ENCODE data around the gene AK5. TPM values are rescaled to one million over a fixed set of nuclear protein-coding genes. Genes with fewer than 3 reads are reported as not detected.

The AK5 gene
- polyA plus RNA-seq, 3 donors: 2.6 to 5.2 (median 2.7) TPM

DNA sequence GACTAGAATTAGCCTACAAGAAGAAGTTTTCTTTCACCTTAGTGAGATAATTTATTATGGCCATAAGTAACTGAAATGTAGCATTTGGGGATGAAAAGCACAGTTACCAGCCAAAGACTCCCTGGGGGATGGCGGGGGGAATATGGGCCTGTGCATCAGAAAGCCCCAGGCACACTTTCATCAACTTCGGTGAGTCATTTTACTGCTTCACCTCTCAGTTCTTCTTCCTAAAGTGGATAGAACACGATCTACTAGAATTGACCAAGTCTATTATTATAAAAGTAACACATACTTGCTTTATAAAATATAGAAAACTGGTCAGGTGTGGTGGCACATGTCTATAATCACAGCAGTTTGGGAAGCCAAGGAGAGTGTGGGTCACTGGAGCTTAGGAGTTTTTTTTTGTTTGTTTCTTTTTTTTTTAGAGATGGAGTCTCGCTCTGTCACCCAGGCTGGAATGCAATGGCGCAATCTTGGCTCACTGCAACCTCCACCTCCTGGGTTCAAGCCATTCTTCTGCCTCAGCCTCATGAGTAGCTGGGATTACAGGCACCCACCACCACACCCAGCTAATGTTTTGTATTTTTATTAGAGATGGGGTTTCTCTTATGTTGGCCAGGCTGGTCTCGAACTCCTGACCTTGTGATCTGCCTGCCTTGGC, 258.8 kb downstream of the AK5 start:
- no peak for DNase-seq

DNA sequence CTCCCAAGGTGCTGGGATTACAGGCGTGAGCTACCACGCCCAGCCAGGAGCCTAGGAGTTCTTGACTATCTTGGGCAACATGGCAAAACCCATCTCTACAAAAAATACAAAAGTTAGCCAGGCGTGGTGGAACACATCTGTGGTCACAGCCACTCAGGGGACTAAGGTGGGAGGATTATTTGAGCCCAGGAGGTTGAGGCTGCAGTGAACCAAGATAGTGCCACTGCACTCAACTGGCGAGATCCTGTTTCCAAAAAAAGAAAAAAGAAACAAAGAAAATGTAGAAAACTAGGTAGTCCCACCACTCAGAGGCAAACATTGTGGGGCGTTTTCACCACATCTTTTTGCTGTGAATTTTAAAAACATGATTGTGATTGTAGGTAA, 259.3 kb downstream of the AK5 start:
- DNase-seq: no peak

DNA sequence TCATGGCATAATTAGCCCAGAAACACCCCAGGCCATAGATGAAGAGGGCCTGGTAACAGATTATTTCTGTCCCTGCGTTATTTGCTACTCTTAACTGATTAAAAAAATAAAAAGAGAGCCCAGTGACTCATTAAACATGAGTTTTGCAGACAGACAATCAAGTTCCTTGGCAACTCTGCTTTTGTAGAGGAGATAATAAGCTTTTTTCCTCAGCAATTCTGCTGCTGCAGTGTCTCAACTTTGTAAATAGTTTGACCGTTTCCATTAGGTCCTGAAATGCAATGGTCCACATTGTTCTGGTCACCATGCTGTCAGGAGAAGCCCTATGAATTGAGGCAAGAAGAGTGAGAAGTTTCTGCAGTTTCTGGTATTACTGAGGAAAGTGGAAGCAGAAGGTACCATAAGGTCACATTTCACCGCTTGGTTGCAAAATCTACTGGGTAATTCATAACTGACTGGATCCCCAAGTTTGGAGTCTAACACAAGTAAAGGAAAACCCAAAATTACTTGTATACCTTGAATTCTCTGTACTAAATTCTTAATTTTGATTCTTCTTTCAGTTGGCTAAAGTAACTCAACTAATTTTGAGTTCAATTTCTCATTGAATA, 261.1 kb downstream of the AK5 start:
- DNase-seq: no peak

DNA sequence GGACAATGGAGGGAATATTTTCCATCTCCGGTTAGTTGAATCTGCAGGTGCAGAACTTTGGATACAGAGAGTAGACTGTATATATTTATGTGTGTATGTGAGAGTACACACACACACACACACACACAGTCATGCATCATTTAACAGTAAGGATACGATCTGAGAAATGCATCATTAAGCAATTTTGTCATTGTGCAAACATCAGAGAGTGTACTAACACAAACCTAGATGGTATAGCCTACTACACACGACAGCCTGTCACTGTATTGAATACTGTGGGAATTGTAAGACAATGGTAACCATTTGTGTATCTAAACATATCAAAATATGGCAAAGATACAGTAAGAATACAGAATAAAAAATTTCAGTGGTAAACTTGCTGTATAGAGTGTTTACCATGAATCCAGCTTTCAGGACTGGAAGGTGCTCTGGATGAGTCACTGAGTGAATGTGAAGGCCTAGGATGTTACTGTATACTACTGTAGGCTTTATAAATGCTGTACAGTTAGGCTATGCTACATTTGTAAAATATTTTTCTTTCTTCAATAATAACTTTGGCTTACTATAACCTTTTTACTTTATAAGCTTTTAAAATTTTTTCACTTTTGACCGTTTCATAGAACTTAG, 262.1 kb downstream of the AK5 start:
- no peak for DNase-seq

DNA sequence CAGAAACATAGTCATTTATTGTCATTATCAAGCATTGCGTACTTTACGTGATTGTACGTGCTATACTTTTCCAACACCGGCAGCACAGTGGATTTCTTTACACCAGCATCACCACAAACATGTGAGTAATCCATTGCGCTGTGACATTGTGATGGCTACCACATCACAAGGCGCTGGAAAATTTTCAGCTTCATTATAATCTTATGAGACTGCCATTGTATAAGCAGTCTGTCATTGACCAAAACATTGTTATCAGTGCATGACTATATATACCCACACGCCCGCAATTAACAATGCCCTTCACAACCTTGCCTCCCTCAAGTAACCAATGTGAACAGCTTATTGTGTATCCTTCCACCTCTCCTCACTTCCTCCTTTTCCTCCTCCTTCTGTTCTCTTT, 263.0 kb downstream of the AK5 start:
- DNase-seq: no peak

DNA sequence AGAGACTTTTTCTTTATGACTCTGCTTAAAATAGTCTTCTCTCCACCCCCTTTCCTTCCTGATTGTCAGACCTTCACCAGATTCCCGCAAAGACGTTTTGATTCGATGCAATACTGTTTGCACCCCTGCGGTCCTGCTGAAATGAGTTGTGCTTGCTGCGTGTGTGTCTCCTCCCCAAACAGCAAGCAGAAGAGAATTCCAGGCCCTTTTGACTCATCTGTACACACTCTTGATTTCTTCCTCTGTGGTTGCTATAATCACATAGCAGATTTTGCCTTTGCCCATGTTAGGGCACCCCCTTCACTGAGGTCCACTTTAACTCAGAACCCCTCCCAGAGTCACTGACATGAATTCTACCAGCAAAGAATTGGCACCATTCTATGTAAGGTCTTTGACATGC, 264.2 kb downstream of the AK5 start:
- DNase-seq: no peak

DNA sequence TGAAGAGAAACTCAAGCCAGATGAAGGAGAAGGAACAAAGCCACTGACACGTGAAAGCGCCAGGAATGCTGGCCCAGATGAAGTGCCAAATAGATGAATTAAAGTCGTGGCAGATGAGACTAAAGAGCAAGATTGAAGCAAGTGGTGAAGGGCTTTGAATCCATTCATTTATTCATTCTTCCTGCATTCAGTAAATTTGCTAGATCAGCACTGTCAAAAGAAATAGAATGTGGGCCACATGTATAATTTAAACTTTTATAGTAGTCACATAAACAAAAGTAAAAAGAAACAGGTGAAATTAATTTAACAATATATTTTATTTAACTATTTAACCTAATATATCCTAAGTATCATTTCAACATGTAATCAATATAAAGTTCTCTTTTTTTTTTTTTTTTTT, 265.1 kb downstream of the AK5 start:
- DNase-seq: no peak

DNA sequence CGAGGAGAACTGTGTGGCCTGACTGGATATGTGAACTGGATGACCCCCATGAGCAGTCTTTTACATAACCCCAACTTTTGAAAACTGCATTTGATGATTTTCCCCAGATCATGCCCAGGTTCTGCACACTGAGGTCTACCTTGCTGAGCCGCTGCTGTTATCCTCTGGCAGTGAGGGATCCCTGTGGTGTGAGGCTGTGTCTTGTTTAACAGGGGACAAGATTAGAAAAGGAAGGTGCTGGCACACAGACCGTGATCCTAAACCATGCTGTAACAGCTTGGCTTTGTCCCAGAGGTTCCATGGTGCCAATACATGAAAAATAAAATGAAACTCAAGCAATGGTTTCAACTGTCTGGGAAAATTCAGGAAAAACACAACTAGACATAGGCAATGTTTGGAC, 266.5 kb downstream of the AK5 start:
- no peak for DNase-seq

DNA sequence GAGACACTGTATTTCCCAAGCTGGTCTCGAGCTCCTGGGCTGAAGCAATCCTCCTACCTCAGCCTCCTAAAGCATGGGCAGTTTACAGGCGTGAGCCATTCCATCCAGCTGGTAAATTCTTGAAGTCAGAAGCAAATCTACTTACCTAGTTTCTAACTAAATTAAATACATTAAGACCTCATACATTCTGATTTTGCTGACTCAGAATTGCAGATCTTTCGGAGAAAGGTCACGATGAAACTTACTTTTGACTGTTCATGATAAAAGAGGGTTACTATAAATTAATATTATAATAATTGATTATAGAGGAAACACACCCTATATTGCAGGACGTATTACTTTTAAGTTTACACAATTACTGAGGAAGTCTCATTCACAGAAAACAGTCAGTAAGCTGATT, 268.3 kb downstream of the AK5 start:
- no peak for DNase-seq

DNA sequence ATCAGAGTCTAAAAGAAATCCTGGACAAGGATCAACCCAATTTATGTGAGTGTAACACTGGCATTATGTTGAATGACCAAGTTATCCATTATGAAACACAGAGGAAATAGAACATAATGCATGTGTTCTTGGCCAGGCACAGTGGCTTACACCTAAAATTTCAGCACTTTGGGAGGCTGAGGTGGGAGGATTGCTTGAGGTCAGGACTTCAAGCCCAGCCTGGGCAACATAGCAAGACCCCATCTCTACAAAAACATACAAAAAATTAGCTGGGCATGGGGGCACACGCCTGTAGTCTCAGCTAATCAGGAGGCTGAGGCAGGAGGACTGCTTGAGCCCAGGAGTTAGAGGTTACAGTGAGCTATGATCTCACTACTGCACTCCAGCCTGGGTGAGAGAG, 270.8 kb downstream of the AK5 start:
- DNase-seq: no peak

DNA sequence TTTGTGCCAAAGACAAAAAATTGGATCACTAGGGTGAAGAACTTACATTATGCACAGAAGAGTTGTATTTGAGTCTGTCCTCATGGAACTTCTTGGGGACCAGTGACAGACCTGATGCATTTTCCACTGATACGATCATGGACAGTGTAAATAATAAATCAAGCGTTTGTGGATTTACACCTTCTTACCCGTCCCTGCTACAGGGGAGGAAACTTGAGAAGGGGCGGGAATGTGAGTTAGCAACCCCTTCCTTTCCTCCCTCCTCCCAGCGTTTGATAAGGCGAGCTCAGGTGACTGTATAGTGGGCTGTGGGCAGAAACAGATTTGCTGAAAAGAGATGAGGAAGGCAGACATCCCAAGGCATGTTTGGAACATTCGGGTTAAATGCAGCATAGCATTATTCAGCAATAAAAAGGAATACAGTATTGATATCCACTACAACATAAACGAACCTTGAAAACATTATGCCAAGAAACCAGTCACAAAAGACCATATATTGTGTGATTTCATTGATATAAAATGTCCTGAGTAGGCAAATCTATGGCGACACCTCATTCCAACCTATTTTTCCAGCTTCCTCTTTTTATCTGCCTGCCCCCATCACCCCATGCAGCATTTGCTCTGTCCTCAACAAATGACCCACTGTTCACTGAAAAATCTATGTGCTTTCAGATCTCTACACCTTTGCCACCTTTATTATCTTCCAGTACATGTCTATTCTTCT, 271.9 kb downstream of the AK5 start:
- no peak for DNase-seq

DNA sequence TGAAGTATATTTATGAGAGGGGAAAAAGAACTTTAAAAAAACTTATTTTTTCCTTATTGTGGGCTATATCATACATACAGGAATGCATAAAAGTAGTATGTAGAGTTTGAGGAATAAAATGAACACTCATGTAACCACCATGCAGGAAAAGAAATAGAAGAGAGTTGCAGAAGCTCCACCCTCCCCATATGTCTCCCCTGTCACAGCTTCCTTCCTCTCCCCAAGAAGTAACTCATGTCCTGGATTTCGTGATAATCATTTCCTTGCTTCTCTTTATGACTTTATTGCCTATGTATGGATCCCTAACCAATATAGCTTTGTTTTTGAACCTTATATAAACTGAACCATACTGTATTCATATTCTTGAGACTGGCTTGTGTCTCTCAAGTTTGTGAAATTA, 274.2 kb downstream of the AK5 start:
- no peak for DNase-seq

DNA sequence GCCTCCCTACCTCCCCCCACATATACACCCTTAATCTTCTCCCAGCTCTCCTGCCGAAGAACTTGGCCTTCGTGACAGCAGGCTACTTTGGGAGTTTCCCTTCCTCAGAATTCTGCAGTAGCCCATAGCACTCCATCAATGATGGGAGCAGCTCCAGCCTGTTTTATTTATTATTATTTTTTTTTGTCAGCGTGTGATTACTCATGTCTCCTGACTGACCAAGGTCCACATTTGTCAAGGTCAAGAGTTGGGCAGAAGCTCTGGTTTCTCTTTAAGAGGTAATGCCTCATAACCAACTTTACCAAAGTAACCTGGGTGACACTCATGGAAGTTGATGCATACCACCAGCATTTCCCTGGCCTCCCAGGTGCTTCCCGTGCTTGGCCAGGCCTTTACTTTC, 275.2 kb downstream of the AK5 start:
- no peak for DNase-seq

DNA sequence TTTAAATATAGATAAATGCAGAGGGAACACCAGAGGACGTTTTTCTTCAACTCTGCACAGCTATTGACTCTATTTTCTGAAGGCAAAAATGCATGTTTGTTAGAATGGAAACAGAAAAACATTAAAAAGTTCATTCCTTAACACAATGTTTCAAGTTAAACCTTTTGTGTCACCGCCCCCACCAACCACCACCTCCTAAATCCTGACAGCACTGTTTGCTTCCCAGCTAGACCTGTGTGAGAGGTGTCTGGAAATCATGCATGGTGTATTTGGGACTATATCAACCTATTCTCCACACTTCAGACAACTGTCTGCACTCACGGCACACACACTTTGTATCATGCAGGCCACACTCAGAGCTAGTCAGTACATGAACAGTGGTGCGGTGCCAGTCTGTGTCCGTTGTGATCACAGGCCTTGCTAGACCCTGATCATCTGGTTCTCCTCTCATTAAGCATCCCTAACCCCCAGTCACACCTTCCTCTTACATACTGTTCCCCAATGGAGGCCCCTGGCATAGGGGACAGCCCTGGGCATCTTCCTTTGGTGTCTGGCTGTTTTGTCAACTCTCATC, 276.9 kb downstream of the AK5 start:
- no peak for DNase-seq

DNA sequence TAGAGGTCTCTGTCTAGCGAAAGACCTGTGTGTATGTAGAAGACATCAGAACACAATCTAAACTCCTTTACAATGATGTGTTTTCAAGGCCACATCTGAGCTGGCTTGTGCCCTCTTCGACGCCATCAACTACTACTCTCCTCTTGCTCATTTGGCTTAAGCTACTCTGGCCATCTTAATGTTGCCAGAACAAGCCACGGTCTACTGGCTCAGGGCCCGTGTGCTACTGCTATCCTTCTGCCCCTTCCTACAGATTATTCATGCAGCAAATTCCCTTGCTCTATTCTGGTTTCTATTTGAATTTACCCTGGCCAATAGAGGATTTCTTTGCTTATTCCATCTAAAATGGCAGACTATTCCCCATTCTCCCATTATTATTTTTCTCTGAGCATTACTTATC, 278.9 kb downstream of the AK5 start:
- DNase-seq: no peak

DNA sequence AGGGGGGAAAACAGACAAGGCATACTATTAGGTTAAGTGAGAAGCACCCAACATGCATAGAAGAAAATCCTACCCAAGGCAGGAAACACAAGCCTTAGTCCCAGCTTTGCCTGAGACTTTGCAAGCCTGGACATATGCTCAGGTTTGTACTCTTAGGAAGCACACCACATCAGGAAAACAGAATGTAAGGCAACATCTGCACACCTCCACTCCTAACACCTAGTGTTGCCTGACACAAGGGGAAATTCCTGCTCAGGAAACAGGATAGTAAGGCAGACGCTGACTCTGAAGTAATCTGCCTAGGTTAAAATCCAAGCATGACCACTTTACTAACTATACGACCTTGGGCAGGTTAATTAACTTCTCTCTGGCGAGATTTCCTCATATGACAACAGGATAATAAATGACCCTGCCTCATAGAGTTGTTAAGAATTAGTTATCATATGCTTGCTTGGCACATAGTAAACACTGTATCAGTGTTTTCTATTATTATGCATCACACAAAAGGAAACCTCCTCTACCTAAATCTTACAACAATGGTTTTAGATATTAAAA, 280.9 kb downstream of the AK5 start:
- DNase-seq: no peak

DNA sequence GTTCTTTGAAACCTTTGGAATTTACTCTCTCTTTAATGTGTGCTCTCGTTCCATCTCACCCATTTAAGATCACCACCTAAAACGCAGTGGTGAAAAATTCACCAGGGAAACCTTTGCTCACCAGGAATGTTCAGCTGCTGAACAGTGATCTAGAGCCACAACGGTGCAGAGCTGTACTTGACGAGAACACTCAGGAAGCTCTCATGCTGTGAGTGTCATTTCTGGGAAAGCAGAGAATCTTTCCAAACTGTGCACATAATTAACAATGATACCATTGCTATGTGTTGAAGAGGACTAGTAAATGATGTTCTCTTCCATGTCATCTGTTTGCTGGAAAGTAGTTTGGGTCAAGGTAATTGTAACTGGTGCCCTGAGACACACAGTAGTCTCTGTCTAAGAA, 283.5 kb downstream of the AK5 start:
- DNase-seq: no peak

DNA sequence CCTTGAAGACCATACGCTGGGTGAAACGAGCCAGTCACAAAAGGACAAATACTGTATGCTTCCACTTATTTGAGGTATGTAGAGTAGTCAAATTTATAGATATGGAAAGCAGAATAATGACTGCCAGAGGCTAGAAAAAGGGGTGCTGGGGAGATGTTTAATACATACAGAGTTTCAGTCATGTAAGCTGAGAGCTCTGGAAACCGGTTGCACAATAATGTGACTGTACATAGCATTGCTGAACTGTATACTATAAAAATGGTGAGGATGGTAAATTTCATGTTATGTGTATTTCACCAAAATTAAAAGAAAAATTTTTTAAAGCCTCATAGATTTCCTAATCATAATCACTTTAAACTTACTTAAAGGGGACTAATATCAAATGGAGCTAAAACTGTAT, 289.8 kb downstream of the AK5 start:
- no peak for DNase-seq

DNA sequence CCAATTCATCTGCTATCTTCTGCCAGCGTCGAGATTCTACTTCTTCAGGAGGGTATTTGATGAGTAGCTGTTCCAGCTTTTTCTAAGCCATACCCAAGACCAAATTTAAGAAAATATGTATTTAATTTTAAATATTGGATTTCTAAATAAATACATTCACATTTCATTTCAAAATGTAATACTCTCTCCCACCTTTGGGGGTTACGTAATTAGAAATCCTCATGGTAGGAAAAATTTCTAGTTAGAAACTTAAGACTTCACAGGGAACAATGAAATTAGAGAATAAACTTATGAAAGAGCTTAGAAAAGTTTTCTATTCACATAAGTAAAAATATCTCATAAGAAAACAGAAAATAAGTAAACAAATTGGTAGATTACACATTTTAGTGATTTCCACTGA, 297.7 kb downstream of the AK5 start:
- DNase-seq: no peak

DNA sequence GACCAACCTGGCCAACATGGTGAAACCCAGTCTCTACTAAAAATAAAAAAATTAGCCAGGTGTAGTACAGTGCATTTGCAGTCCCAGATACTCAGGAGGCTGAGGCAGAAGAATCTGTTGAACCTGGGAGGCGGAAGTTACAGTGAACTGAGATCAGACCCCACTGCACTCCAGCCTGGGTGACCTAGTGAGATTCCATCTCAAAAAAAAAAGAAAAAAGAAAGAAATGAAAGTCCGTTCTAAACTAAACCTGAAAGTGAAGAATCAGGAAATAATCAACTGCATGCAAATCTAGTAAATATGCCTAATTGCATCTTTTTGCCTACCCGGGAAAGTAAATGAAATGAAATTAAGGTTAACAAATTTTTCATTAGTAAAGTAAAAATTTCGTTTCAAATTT, 301.1 kb downstream of the AK5 start:
- no peak for DNase-seq

DNA sequence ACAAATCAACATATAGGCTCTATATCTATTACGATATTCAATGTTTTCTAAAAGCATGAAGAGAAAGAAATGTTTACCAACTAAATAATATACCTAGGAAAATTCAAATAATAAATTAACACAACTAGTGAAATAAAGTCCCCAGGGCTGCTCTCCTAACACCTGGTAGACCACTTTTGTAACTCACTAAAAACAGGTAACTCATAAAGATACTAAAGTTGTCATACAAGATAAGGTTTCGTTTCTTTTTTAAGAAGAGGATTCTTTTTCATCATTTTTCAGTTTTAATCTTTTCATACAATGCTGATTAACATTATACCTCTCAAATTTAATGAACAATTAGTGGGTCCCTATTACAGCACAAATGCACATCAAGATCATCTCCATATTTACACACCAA, 301.7 kb downstream of the AK5 start:
- no peak for DNase-seq

DNA sequence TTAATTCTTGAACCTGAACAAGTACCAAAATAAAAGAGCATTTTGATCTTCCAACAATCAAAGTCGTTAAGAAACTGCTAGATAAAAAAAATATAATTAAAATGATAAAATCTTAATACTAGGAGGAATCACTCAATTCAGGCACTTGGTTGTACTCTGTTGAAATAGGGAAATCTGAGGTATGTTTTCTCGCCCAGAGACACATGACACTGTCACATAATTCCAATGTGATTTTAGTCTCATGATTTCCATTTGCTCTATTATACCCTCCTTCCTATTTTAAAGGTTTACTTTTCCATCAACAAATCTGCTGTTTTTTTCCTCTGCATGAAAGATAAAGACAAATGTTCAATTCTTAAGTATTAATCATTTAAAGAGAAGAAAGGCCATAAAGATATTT, 303.1 kb downstream of the AK5 start:
- DNase-seq: no peak

Measured in renal pelvis (tissue), 4 donors.